HEK293T (cell line): ENCODE measurements around the gene MSMO1.

Experiments
- CTCF ChIA-PET: fragments of 350-600 bp; formaldehyde crosslinking; extraction: SDS; loops from one replicate; lab custom pipeline; 2021; ENCODE audit warnings: antibody characterized with exemption, inconsistent platforms; lab: Yijun Ruan, JAX
- POLR2A ChIA-PET: fragments of 350-600 bp; formaldehyde crosslinking; extraction: SDS; loops from one replicate; lab custom pipeline; 2020; ENCODE audit warnings: antibody characterized with exemption, inconsistent platforms; lab: Yijun Ruan, JAX
- DNase-seq: peaks from one replicate; pipeline ENCODE4 v3.0.0; 2012; ENCODE audit warnings: mixed read lengths; ENCODE audit errors: extremely low spot score
- ARNT ChIP-seq: fragments of 450-650 bp; IDR thresholded peaks from 2 replicates; pipeline ENCODE4 v1.6.1; 2017; ENCODE audit warnings: mild to moderate bottlenecking
- BHLHE40 ChIP-seq: fragments of 450-650 bp; IDR thresholded peaks from 2 replicates; pipeline ENCODE4 v1.6.1; 2016; ENCODE audit warnings: mild to moderate bottlenecking, moderate library complexity, borderline replicate concordance
- CTBP1 ChIP-seq: fragments of 450-650 bp; IDR thresholded peaks from 2 replicates; pipeline ENCODE4 v1.6.1; 2016; ENCODE audit warnings: borderline replicate concordance
- ELF4 ChIP-seq: fragments of 450-650 bp; IDR thresholded peaks from 2 replicates; pipeline ENCODE4 v1.6.1; 2017; ENCODE audit warnings: antibody characterized with exemption
- FOXA1 ChIP-seq: fragments of 450-650 bp; IDR thresholded peaks from 2 replicates; pipeline ENCODE4 v1.6.1; 2016; ENCODE audit warnings: mild to moderate bottlenecking
- FOXK2 ChIP-seq: fragments of 450-650 bp; IDR thresholded peaks from 2 replicates; pipeline ENCODE4 v1.6.1; 2016; ENCODE audit warnings: mild to moderate bottlenecking
- FOXM1 ChIP-seq: fragments of 450-650 bp; IDR thresholded peaks from 2 replicates; pipeline ENCODE4 v1.6.1; 2017; ENCODE audit warnings: mild to moderate bottlenecking, borderline replicate concordance
- HDGF ChIP-seq: fragments of 450-650 bp; IDR thresholded peaks from 2 replicates; pipeline ENCODE4 v1.6.1; 2017; ENCODE audit warnings: antibody characterized with exemption, borderline replicate concordance
- L3MBTL2 ChIP-seq: fragments of 450-650 bp; conservative IDR thresholded peaks from 2 replicates; pipeline ENCODE4 v1.6.1; 2016; ENCODE audit warnings: mild to moderate bottlenecking
- LEF1 ChIP-seq: fragments of 450-650 bp; IDR thresholded peaks from 2 replicates; pipeline ENCODE4 v1.6.1; 2017; ENCODE audit warnings: mild to moderate bottlenecking, borderline replicate concordance
- NFRKB ChIP-seq: fragments of 450-650 bp; IDR thresholded peaks from 2 replicates; pipeline ENCODE4 v1.6.1; 2016; ENCODE audit warnings: mild to moderate bottlenecking, moderate library complexity
- SP1 ChIP-seq: fragments of 450-650 bp; IDR thresholded peaks from 2 replicates; pipeline ENCODE4 v1.6.1; 2017
- SUZ12 ChIP-seq: fragments of 450-650 bp; IDR thresholded peaks from 2 replicates; pipeline ENCODE4 v1.6.1; 2016; ENCODE audit warnings: mild to moderate bottlenecking
- TARDBP ChIP-seq: fragments of 450-650 bp; IDR thresholded peaks from 2 replicates; pipeline ENCODE4 v1.6.1; 2016
- ZNF384 ChIP-seq: fragments of 450-650 bp; IDR thresholded peaks from 2 replicates; pipeline ENCODE4 v1.6.1; 2016
- TF ChIP-seq, protein P1 (sequence below): fragments of 450-650 bp; IDR thresholded peaks from 2 replicates; pipeline ENCODE4 v1.6.1; 2016

MSMO1 gene

DNA sequence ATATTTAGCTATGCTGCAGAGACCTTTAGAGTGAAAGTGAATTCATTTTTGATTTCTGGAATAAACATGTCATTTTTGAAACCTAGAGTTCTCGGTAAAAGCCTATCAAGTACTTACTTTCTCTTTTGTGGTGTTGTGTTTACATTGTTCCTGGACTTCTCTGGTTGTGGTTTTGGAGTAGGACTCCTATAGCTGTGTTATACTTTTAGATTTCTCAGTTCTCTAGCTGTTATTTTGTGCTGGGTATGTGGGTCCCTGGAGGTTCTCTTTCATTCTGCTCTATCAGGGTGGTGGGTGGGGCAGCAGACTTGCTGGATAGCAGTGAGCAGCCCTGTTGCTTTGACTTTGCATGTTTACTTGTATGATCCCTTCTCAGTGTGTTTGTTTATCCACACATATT is 25.6 kb upstream of the MSMO1 start:
- TF ChIP-seq NFRKB = no peak
- TF ChIP-seq L3MBTL2 = no peak
- TF ChIP-seq FOXA1 = no peak
- TF ChIP-seq ZNF384 = no peak
- no peak for TF ChIP-seq FOXK2
- no peak for TF ChIP-seq ELF4
- TF ChIP-seq TARDBP = no peak
- TF ChIP-seq HDGF = no peak
- TF ChIP-seq FOXM1 = no peak
- no peak for TF ChIP-seq SP1
- TF ChIP-seq, protein P1, sequence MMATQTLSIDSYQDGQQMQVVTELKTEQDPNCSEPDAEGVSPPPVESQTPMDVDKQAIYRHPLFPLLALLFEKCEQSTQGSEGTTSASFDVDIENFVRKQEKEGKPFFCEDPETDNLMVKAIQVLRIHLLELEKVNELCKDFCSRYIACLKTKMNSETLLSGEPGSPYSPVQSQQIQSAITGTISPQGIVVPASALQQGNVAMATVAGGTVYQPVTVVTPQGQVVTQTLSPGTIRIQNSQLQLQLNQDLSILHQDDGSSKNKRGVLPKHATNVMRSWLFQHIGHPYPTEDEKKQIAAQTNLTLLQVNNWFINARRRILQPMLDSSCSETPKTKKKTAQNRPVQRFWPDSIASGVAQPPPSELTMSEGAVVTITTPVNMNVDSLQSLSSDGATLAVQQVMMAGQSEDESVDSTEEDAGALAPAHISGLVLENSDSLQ = no peak
- no peak for TF ChIP-seq CTBP1
- no peak for DNase-seq
- CTCF ChIA-PET = interaction anchor here (0.6 kb wide), 1 partner anchor 11 kb away, joined by 3 read pairs; no protein-coding TSS in a partner anchor
- POLR2A ChIA-PET = no interaction called here

DNA sequence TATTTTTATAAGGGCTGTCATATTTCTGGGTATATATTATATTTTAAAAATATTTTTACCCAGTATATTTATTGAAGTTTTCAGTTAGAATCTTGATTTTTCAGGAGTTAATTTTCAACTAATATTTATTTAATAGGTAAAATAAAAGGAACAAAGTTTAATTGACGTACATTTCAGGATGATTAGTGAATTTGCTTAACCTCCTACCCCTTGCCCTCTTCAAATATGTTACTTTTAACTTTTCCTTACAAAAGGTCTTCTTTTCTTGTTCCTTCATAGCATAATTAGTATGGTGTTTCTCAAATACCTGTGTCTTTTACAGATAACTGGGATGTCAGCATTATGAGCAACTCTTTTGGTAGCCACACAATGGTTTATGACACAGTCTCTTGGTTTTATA is 24.8 kb upstream of the MSMO1 start:
- TF ChIP-seq L3MBTL2 (no peak), ARNT (no peak), HDGF (no peak)
- DNase-seq = no peak
- POLR2A ChIA-PET = no interaction called here
- CTCF ChIA-PET = no interaction called here

DNA sequence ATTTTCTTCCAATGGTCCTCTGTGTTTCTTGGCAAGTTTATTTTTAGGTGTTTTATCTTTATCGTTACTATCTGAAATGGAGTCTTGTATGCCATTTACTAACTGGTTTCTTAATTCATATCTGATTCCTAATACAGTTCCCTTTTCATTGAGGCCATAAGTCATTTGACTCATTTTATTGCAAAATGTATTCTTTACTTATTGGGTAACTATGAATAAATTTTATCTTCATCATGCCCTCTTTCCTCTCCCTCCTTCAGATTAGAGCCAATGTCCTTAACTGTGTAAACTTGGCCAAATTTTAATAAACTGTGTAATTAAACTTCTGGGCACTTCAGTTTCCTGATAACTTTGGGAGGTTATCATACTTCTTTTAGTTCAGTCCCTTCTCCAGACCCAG is 19.3 kb upstream of the MSMO1 start:
- CTCF ChIA-PET = no interaction called here
- TF ChIP-seq ELF4 = no peak
- no peak for TF ChIP-seq LEF1
- POLR2A ChIA-PET = no interaction called here
- no peak for DNase-seq

DNA sequence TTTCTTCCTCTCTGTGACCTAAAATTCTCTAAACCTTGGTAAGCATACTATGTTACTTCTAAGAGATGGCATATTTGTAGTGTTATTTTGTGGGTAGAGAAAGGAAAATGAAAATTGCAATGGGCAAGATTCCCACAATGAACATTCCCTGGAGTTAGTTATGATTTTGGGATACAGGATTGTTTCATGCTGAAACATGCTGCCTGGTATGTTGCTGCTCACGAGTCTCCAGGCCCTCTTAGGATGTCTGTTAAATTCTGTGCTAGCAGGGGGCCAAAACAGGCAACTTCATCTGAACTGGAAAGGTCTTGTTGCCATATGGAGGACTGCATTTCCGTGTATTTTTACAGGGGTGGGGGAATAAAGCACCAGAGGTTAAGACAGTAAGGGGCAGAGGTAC is 18.9 kb upstream of the MSMO1 start:
- ChIA-PET CTCF (no interaction called here), POLR2A (no interaction called here)
- DNase-seq = no peak
- TF ChIP-seq ELF4 (no peak), SP1 (no peak), L3MBTL2 (no peak), SUZ12 (no peak), FOXM1 (no peak), CTBP1 (no peak), HDGF (no peak), ARNT (no peak), NFRKB (no peak), FOXA1 (no peak), ZNF384 (no peak), FOXK2 (no peak), LEF1 (no peak), TARDBP (no peak), BHLHE40 (no peak)
- TF ChIP-seq, protein P1 = no peak

DNA sequence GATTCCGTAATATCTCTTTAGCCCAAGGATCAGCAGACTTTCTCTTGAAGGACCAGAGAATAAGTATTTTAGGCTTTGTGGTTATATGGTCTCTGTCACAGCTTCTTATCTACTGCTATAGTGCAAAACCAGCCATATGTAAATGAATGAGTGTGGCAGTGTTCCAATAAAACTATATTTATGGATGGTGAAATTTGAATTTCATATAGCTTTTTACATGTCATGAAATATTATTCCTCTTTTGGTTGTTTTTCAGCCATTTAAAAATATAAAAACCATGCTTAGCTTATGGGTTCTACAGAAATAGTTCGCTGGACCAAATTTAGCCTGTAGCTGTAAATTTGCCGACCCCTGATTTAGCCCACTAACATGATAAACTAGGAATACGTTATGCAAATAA is 18.0 kb upstream of the MSMO1 start:
- POLR2A ChIA-PET = no interaction called here
- no peak for TF ChIP-seq CTBP1
- TF ChIP-seq ELF4 = no peak
- TF ChIP-seq TARDBP = no peak
- no peak for TF ChIP-seq FOXA1
- TF ChIP-seq FOXK2 = no peak
- TF ChIP-seq L3MBTL2 = no peak
- DNase-seq = no peak
- CTCF ChIA-PET = no interaction called here

DNA sequence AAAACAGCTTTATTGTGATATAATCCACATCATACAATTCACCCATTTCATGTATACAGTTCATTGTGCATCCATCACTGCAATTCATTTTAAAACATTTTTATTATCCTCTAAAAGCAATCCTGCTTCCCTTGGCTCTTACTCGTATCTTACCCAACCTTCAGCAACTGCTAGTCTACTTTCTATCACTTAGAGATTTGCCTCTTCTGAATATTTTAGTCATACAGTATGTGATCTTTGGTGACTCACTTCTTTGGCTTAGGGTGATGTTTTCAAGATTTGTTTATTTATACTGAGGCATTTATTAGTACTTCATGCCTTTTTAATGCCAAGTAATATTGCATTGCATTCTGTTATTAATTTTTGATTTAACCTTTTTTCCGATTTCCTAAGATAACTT is 15.0 kb upstream of the MSMO1 start:
- ChIA-PET POLR2A (no interaction called here), CTCF (no interaction called here)
- TF ChIP-seq BHLHE40 (no peak), FOXK2 (no peak), CTBP1 (no peak), SUZ12 (no peak), L3MBTL2 (no peak), ZNF384 (no peak), TARDBP (no peak)
- TF ChIP-seq, protein P1 = no peak
- DNase-seq = no peak

DNA sequence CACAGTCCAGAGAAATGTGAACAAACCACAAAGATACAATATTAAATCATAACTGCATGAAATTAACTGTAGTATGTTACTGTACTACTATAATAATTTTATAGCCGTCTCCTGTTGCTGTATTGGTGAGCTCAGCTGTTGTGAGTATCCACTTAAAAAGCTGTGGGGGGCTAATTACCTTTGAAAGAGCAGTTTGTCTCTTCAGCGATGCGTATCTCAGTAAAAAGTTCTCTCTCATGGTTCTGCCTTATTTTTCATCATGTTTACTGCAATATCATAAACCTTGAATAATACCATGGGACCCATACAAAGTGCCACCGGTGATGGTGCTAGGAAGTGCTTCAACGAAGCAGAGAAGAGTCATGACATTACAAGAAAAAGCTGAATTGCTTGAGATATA is 8.4 kb upstream of the MSMO1 start:
- TF ChIP-seq ELF4 = no peak
- TF ChIP-seq BHLHE40 = no peak
- no peak for TF ChIP-seq TARDBP
- no peak for TF ChIP-seq CTBP1
- TF ChIP-seq LEF1 = no peak
- TF ChIP-seq ZNF384 = no peak
- TF ChIP-seq FOXK2 = no peak
- no peak for TF ChIP-seq ARNT
- TF ChIP-seq FOXM1 = no peak
- TF ChIP-seq HDGF = no peak
- TF ChIP-seq NFRKB = no peak
- TF ChIP-seq, protein P1 = no peak
- no peak for TF ChIP-seq FOXA1
- no peak for TF ChIP-seq SP1
- DNase-seq = no peak
- CTCF ChIA-PET = no interaction called here
- POLR2A ChIA-PET = interaction anchor here (1.4 kb wide), 1 partner anchor 8 kb away, joined by 5 read pairs; the partner anchor contains the start of gene MSMO1
